ENCODE results near the gene TRAK1. TPM values are rescaled to one million over a fixed set of nuclear protein-coding genes. Genes with fewer than 3 reads are reported as not detected.

TRAK1 gene
- total RNA-seq, 1 experiment from 2014 or later: 41.0 TPM

DNA sequence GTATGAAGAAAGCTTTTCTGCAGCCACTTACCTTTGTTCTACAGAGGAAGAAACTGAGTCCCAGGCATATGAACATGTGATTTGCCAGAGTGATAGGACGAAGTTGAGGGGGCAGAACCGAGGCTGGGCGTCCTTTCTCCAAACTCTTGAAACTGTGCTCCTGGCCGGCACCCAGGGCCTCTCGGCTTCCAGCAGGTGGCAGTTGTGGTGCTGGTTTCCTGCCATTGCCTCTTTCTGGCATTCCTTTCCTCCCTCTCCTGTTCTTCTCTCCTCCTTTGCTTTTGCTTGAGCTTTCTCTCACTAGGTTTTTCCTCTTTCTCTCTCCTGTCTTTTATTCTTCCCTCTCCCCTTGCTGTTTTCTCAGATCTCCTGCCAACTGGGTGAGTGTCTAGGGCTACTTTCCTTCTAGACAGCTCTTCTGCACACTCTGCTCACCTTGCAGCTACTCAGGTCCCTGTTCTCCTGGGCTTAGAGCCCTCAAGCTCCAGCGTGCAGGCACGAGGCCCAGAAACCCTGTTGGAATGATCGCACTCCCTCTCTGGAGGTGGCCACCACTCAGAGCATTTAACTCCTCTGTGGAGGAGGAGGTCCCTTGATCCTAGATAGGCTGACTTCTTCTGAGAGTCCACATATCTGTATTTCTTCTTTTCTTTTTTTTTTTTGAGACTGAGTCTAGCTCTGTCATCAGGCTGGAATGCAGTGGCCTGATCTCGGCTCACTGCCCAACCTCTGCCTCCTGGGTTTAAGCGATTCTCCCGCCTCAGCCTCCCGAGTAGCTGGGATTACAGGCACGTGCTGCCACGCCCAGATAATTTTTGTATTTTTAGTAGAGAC, 26.2 kb downstream of the TRAK1 start:
- peak; percentile 76 for ATAC-seq
- Mint-ChIP-seq H3K4me3 (no peak overlapping the region), H3K27me3 (ENCODE audit: low read depth) (no peaks in the 10 kb centered on the region), H3K9me3 (no peaks in the 10 kb centered on the region), H3K27ac (0 out of 2 replicates have a peak overlapping the region, but pooled peaks have one; percentile 1), H3K4me1 (peaks cover 29% of the 10 kb centered on the region), H3K36me3 (no peaks in the 10 kb centered on the region)
- TF ChIP-seq, protein P1, sequence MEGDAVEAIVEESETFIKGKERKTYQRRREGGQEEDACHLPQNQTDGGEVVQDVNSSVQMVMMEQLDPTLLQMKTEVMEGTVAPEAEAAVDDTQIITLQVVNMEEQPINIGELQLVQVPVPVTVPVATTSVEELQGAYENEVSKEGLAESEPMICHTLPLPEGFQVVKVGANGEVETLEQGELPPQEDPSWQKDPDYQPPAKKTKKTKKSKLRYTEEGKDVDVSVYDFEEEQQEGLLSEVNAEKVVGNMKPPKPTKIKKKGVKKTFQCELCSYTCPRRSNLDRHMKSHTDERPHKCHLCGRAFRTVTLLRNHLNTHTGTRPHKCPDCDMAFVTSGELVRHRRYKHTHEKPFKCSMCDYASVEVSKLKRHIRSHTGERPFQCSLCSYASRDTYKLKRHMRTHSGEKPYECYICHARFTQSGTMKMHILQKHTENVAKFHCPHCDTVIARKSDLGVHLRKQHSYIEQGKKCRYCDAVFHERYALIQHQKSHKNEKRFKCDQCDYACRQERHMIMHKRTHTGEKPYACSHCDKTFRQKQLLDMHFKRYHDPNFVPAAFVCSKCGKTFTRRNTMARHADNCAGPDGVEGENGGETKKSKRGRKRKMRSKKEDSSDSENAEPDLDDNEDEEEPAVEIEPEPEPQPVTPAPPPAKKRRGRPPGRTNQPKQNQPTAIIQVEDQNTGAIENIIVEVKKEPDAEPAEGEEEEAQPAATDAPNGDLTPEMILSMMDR (IDR thresholded peaks at IDR 0.05): peak; percentile 32
- TF ChIP-seq HMGA2 (CRISPR knock-in tag; IDR thresholded peaks at IDR 0.05) (no peak), AR (CRISPR knock-in tag; IDR thresholded peaks at IDR 0.05) (0 out of 2 replicates have a peak, but pooled peaks have one; percentile 27)
- DNase-seq (ENCODE audit: low spot score): peak; percentile 49
- POLR2A ChIA-PET: no interaction called here
- CTCF ChIA-PET: interaction anchor here (0.5 to 6.0 kb wide), 22 partner anchors 18 to 1220 kb away, joined by 3 to 164 read pairs (median 4); partner anchors contain the start of gene ULK4

GRCh38 chr3:42118762-42119361, 27.7 kb downstream of the TRAK1 start:
- Mint-ChIP-seq H3K27ac (peak overlapping the region; percentile 37; the same call in 1 of the 2 replicates), H3K9me3 (no peaks in the 10 kb centered on the region), H3K27me3 (ENCODE audit: low read depth) (no peaks in the 10 kb centered on the region), H3K36me3 (no peaks in the 10 kb centered on the region), H3K4me3 (no peak overlapping the region), H3K4me1 (peaks cover 42% of the 10 kb centered on the region)
- DNase-seq (ENCODE audit: low spot score): peak; percentile 54
- ATAC-seq: peak; percentile 86
- POLR2A ChIA-PET: no interaction called here
- TF ChIP-seq ZNF121 (CRISPR knock-in tag; IDR thresholded peaks at IDR 0.05) (peak; percentile 46; the same call in 1 of the 2 replicates), ZMAT4 (CRISPR knock-in tag; IDR thresholded peaks at IDR 0.05) (no peak), ZNF232 (CRISPR knock-in tag; IDR thresholded peaks at IDR 0.05) (no peak), PRRX2 (CRISPR knock-in tag; IDR thresholded peaks at IDR 0.05) (no peak), ZSCAN18 (CRISPR knock-in tag; IDR thresholded peaks at IDR 0.05) (no peak)
- TF ChIP-seq, protein P1 (IDR thresholded peaks at IDR 0.05): peak; percentile 34; the same call in 1 of the 2 replicates
- TF ChIP-seq, protein P2, sequence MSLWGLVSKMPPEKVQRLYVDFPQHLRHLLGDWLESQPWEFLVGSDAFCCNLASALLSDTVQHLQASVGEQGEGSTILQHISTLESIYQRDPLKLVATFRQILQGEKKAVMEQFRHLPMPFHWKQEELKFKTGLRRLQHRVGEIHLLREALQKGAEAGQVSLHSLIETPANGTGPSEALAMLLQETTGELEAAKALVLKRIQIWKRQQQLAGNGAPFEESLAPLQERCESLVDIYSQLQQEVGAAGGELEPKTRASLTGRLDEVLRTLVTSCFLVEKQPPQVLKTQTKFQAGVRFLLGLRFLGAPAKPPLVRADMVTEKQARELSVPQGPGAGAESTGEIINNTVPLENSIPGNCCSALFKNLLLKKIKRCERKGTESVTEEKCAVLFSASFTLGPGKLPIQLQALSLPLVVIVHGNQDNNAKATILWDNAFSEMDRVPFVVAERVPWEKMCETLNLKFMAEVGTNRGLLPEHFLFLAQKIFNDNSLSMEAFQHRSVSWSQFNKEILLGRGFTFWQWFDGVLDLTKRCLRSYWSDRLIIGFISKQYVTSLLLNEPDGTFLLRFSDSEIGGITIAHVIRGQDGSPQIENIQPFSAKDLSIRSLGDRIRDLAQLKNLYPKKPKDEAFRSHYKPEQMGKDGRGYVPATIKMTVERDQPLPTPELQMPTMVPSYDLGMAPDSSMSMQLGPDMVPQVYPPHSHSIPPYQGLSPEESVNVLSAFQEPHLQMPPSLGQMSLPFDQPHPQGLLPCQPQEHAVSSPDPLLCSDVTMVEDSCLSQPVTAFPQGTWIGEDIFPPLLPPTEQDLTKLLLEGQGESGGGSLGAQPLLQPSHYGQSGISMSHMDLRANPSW (CRISPR knock-in tag; conservative IDR thresholded peaks at IDR 0.05; ENCODE audit: low read depth): no peak
- CTCF ChIA-PET: interaction anchor here (1.2 to 6.0 kb wide), 6 partner anchors 41 to 96 kb away, joined by 3 to 164 read pairs (median 4); no protein-coding TSS in a partner anchor
